ENCODE results near the gene IL18BP.

GRCh38 chr11:71996517-71996916 lies 2.2 kb upstream of the IL18BP start:
- TF ChIP-seq CTCF (IDR thresholded peaks at IDR 0.05; ENCODE audit: insufficient read depth, low read length, poor library complexity, severe bottlenecking) (no peak), EZH2phosphoT487 (conservative IDR thresholded peaks at IDR 0.05; ENCODE audit: low read length) (no peak)
